Fibroblast of peridontal ligament (primary cell): Measurements from ENCODE around the gene POFUT1.

Experiments used
- DNase-seq: peaks from one replicate; pipeline ENCODE4 v3.0.0-alpha.2; 2010; ENCODE audit errors: extremely low read depth

The POFUT1 gene

DNA sequence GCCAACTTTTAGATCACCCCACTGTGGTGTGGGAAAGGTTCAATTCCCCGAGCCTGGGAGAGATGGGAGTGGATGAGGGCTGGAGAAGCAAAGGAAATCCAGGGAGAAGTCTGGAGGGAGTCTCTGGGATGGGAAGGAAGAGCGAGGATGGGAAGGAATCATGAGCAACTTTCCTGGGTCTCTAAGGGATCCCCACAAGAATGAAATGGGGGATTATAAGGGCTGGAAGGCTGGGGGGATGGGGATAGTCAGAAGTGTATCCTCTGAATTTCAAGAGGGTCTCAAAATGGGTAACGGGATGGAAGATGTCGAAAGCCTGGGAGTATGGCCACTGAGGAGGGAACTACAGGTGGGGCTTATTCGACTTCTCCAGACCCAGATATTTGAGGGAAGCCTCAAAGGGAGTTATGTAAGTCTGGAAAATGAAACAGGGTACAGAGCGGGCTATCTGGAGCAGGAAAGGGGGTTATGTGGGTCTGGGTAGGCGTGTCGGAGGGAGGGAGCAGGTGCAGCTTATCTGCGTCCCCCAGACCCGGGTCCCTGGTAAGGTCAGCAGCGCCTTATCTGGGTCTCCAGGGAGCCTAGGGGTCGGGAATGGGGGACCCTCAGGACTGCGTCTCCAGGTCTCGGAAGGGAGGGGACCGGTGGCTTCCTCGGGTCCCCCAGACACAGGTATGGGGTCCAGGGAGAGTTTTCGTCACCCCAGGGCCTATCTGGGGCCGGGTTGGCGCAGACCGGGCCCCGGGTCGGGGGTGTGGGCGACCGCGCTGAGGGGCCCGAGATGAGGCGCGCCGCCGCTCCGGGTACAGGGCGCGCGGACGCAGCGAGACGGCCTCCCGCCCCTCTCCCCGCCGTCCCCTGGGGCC, 687 bp upstream of the POFUT1 start:
- DNase-seq = no peak

DNA sequence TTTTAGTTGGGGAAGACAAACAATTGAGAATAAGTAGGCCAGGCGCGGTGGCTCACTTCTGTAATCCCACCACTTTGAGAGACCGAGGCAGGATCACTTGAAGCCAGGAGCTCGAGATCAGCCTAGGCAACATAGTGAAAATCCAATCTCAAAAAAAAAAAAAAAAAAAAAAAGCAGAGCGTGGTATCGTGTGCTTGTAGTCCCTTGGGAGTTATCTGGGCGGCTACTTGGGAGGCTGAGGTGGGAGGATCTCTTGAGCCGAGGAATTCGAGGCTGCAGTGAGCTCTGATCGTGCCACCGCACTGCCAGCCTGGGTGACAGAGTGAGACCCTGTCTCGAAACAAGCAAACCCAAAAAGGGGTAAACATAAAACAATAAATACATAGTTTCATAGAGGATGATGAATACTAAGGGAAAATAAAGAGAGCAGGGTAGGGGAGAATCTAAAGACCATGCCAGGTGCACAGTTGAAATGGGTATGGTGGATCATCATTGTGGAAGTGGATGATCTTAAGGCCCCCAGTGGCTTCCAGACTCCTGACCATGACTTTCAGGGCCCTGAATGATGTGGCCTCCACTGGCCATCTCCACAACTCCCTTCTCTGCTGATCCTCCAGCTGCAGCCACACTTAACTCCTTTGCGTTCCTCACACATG, 947 bp downstream of the POFUT1 start:
- DNase-seq = no peak

DNA sequence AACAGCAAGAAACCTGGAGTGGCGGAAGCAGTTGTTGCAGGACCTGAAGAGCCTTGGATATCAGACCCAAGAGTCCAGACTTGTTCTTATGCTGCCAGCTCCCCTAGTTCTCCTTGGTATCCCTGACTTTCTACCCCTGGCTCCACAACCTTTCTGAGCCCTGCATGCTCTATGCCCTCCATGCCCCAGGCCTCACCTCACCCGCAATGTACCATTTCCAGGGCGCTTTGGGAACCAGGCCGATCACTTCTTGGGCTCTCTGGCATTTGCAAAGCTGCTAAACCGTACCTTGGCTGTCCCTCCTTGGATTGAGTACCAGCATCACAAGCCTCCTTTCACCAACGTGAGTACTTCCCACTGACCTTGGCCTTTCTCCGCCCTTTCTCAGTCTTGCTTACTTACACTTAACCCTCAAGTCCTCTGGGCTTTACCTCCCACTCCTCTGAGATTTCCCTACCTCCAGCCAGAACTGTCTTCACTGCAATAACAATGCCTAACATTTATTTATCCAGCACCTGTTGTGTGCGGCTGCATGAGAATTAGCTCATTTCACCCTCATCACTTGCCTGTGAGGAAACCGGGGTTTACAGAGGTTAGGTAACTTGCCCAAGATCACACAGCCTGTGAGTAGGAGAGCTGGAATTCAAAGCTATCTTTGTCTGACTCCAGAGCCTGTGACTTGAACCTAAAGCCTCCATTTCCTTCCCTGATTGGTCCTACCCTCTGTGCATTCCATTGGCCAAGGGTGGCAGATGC, 2.3 kb downstream of the POFUT1 start:
- DNase-seq = no peak

DNA sequence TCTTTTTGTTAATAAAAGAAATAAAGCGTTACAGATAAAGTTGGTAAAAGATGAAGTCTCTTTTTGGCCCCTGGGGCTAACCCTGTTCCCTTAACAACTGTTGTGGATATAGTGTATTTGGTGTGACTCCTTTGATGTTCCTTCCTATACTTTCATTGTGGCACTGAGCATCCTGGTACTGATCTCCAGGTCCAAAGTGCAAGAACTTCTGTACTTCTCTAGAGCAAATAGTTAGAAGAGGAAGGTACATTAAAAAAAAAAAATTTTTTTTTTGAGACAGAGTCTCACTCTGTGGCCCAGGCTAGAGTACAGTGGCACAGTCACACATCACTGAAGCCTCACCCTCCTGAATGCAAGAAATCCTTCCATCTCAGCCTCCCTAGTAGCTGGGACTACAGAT, 6.2 kb downstream of the POFUT1 start:
- no peak for DNase-seq

DNA sequence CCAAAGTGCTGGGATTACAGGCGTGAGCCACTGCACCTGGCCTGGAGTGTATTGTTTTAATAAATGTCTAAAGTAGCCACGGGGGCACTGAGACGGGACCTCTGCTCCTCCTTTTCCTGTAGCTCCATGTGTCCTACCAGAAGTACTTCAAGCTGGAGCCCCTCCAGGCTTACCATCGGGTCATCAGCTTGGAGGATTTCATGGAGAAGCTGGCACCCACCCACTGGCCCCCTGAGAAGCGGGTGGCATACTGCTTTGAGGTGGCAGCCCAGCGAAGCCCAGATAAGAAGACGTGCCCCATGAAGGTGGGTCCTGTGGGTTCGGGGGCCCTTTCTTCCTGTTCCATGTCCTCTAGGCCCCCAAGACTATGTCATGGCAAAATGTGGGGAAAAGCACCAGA, 7.5 kb downstream of the POFUT1 start:
- DNase-seq = no peak

DNA sequence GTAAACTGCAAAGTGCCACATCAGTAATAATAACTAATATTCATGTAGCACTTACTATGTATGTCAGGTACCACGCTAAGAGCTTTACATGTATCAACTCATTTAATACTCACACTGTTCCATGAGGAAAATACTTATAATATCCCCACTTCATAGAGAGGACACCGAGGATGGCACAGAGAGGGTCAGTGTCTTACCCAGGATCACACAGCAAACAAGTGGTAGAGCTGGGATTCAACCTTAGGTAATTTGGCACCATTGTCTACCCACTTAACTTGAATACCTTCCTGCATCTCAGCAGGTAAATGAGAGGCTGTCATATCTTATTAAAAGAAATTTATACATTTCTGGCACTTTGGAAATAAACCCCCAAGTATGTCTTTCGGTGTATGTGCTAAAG, 8.0 kb downstream of the POFUT1 start:
- no peak for DNase-seq

DNA sequence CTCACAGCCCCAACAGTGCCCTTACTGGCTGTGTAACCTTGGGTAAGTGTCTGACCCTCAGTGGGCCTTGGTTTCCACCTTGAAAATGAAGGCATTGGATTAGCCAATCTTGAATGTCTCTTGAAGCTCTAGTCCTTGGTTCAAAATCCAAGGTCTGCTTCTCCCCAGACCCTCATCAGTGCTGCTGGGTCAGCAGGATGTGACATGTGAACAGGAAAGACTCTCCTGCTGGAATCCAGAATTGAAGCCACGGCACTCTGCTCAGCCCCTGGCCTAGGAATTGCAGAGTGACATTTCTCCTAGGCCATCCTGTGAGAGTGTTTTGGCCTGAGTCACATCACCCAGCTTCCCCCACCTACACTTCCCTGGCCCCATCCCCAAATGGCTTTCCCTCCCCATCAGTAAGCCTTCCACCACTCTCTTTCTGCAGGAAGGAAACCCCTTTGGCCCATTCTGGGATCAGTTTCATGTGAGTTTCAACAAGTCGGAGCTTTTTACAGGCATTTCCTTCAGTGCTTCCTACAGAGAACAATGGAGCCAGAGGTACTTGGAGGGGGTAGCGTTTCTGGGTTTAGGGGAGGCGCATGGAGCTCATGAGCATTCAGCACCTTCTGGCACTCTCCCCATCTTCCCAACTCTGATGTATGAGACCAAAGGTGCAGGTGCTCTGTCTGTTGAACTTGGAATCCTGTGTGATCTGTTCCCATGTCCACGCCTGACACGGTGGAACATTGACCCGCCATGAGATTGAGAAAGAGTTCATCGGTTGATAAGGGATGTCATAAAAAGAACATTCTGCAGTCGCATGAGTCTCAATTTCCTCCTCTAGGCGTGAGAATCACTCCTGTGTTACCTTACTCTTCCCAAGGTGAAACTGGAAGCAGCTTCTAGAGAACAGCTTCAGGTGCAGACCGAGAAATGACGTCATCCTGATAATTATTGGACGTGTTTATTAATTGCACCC, 8.8 kb downstream of the POFUT1 start:
- no peak for DNase-seq

DNA sequence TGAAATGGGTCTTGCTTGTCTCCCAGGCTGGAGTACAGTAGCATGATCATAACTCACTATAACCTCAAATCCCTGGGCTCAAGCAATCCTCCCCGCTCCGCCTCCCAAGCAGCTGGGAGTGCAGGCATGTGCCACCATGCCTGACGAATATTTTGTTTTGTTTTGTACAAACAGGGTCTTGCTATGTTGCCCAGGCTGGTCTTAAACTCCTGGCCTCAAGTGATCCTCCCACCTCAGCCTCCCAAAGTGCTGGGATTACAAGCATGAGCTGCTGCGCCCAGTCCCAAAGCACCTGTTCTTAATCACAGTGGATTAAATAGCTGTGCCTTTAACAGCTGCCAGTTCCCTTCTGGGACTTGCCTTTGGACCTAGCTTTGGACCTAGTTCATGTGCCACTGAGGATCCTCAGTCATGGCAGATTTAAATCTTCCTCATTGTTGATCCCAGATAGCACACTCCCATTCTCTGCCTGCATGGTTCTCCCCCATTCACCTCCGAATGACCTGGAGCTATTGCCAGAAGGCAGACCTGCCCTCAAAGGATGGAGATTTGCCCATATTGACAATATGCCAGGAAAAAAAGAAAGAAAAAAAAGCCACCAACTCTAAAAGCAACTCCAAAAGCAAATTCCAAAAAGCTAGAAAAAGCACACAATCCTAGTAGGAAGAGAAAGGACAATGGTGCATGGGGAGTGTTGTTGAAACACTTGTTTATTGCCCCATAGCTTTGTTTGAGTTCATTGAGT, 10.6 kb downstream of the POFUT1 start:
- DNase-seq = no peak

DNA sequence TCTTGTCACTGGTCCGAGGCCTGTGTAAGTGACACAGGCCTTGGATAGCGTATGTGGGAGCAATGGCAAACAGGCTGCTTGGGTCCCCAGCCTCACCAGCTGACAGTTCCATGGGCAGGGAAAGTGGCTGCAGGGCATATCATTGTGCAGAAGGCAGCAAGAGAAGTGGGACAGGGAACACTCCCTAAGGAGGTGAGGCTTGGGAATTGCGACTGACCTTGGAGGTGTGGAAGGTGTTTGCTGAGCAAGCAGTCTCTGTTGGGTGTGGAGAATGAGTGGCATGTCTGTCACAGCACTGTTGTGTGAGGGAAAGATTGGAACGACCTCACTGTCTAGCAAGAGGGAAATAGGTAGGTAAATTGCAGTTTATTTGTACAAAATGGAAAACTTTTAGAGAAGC, 16.8 kb downstream of the POFUT1 start:
- no peak for DNase-seq

DNA sequence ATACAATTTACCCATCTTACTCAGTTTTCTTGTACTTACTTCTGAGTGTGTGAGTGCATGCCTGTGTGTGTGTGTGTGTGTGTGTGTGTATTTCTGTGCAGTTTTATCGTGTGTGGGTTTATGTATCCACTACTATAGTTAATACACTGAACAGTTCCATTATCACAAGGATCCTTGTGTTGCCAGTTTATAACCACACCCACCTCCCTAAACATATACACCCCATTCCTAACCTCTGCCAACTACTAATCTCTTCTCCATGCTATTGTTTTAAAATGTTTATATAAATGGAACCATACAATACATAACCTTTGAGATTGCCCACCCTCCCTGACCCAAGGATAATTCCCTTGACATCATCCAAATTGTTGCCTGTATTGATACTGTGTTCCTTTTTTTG, 18.7 kb downstream of the POFUT1 start:
- no peak for DNase-seq

DNA sequence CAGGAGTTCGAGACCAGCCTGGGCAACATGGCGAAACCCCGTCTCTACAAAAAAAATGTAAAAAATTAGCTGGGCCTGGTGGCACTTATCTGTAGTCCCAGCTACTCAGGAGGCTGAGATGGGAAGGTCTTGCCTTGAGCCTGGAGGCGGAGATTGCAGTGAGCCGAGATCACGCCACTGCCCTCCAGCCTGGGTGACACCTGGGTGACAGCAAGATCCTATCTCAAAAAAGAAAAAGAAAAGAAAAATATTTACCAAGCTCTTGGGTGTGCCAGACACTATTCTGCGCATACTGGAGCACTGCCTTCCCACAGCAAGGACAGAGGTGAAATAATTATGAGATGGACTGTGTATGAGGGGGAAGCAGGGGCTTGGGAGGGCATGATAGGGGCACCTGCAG, 19.6 kb downstream of the POFUT1 start:
- DNase-seq = no peak

DNA sequence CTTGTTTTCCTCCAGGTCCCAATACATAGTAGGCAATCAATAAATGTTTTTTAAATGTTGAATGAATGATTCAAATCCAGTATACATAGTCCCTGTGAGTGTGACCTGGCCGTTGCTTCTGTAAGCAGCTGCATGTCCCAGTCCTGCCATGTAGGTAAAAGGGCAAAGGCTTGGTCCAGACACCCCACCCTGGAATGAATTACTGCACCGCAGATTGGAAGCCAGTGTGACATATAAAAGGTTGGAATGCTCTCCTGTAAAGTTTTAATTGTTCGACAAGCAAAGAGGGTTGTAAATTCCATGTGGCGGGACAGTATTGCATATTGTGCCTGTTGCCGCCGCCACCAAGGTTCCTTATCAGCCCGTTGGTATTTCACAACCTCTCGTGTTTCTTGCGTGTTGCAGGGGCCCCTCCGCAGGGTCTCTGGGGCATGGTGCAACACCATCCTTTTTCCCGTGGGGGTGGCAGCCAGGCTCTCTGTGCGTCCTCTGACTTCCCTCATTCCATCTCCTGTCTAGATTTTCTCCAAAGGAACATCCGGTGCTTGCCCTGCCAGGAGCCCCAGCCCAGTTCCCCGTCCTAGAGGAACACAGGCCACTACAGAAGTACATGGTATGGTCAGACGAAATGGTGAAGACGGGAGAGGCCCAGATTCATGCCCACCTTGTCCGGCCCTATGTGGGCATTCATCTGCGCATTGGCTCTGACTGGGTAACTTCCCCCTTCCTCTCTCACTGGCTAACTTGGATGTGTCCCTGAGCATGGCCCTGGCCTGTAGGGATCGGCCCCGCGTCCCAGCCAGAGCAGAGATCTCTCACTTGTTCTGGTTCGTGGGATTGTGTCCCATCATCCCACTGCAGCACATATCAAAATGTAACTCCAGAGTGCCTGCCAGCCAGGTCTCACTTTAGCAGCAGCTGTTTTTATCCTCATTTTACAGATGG, 20.3 kb downstream of the POFUT1 start:
- DNase-seq = no peak

DNA sequence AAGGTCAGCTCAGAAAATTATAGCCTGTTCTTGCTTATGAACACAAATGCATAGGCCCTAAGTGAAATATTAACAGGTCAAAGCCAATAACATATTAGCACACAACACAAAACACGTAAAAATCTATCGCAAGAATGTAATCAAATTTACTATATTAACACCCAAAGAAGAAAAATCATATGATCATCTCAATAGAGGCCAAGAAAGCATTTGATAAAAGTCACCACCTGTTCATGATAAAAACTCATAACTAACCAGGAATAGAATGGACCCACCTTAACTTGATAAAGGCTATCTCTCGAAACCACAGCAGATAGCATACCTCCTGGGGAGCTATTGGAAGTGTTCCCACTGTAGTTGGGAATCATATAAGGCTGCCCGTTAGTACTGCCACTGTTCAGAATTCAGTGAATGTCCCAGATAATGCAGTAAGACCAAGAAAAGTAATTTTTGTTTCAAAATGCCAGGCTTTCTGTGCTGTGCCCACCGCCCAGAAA, 21.6 kb downstream of the POFUT1 start:
- no peak for DNase-seq

DNA sequence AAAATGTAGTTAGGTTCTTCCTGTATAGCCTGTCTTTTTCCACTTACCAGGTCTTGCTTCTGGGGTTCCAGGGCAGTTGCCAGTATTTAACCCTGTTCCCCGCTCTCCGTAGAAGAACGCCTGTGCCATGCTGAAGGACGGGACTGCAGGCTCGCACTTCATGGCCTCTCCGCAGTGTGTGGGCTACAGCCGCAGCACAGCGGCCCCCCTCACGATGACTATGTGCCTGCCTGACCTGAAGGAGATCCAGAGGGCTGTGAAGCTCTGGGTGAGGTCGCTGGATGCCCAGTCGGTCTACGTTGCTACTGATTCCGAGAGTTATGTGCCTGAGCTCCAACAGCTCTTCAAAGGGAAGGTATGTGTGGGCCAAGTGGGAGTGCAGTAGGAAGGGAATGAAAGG, 23.0 kb downstream of the POFUT1 start:
- DNase-seq = no peak

DNA sequence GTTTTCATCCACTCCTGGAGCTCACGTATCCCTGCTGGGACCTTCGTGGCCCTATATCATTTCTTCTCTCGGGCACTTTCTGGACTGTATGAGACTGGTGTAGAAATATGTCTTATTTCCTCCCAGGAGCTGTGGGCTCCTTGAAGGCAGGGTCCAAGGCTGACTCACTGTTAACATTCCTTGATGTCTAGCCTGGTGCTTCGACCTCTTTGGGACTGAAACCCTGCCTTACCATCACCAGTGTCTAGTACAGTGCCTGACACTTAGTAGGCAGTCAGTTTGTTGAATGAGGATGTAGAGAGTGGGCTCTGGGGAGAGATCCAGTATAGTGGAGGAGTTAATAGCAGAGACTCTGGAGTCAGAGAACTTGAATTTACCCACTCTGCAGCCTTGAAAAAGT, 23.6 kb downstream of the POFUT1 start:
- no peak for DNase-seq

DNA sequence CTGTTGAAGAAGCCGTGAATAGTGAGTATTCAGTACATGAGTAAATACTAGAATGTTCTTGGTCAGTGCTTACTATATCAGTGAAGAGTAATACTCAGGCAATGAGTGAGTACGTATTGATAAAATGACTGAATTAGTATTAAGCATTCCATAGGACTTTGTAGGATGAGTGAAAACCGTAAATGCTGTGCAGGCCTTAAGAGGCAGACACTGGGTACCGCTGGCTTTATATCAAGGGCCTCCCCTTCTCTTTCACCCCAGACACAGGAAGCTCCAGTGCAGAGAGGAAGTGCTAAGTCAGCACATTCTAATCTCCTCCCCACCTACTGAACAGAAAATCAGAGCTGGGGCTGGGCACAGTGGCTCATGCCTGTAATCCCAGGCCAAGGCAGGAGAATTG, 24.2 kb downstream of the POFUT1 start:
- DNase-seq = no peak

DNA sequence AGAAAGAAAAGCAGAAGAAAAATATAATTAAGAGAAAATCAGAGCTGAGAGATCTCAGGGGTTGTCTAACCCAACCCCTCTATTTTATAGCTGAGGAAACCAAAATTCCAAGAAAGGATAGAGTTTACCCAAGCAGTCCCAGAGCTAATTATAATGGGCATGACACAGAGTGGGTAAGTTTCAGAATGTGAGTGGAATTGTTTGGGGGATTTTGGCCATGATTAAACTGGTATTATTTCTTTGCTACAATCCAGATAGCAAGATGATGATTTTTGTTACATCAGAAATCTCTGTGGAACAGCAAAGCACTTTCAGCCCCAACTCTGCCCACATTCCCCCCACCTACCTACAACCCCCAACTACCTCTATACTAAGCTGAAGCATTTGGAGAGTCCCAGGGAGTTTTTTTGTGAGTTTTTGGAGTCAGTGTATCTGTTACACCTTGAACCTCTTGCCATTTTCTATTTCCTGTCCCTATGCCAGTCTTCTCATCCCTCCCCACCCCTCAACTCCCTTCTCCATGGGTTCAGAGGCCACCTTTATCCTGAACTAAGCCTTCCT, 24.7 kb downstream of the POFUT1 start:
- DNase-seq = no peak

DNA sequence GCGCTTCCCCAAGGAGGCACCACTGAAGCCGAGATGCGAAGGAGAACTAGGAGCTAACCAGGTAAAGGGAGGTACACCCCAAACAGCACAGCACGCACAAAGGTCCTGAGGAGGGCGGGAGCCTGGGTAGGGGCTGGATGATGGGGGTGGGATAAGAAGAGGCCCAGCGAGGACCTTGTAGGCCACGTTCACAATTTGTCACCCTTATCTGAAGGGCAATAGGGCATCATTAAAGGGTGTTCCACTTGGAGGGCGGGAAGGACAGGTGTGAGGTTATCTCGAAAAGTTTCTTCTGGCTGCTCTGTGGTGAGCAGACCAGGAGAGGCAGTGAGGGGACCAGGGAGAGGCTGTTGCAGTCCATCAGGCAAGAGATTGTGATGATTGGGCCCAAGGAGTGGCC, 25.6 kb downstream of the POFUT1 start:
- DNase-seq = no peak

DNA sequence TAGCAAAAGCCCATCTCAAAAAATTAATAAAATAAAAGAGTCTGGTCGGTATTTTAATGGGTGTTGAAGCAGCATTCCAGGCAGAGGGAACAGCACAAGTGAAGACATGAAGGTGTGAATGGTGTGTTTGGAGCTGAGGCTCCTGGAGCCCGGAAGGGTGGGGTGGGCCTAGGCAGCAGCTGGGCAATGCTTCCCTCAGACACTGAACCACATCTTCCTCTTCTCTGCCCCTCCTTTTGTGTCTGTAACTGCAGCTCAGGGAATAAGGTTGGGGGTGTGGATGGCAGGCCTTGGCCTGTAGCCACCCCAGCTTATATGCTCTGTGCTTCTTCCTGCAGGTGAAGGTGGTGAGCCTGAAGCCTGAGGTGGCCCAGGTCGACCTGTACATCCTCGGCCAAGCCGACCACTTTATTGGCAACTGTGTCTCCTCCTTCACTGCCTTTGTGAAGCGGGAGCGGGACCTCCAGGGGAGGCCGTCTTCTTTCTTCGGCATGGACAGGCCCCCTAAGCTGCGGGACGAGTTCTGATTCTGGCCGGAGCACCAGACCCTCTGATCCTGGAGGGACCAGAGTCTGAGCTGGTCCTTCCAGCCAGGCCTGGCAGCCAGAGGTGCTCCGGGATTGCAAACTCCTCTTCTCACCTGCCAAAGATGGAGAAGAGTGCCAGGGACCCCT, 26.6 kb downstream of the POFUT1 start:
- DNase-seq = no peak
